ENCODE measurements around the gene GPRIN1. TPM values are rescaled to one million over a fixed set of nuclear protein-coding genes. Genes with fewer than 3 reads are reported as not detected.

GPRIN1 gene
- total and polyA plus RNA-seq, 2 of the 4 experiments (the other 2 are of a cell fraction): 3.0 to 4.7 TPM

DNA sequence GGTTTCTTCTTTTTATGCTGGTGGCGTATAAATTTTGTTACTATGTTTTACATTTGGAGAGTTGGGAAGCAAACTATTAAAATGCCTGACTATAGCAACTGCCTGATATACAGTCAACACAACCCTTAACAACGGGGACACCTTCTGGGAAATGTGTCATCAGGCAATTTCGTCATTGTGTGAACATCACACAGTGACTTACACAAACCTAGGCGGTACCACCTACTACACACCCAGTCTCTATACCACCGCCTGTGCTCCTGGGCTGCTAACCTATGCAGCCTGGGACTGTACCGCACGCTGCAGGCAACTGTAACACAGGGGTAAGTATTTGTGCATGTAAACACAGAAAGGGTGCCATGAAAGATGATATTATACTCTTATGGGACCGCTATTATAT, 62.2 kb downstream of the GPRIN1 start:
- dilution Hi-C loops (cut with HindIII; ENCODE audit: low sequenced_read_pairs, unreplicated experiment) (no loop called here), in situ Hi-C loops (cut with MboI; ENCODE audit: low sequenced_read_pairs) (no loop called here), intact Hi-C loops (cut with micrococcal nuclease) (no loop called here)
- no peak overlapping the region for H3K56ac ChIP-seq (ENCODE audit: extremely low read depth, insufficient read depth, low read length)
- H2AK9ac ChIP-seq (replicated peaks; ENCODE audit: low read depth, low read length, poor library complexity): no peak overlapping the region
- no peaks in the 10 kb centered on the region; a peak in 1 of 4 replicates for H3K79me1 ChIP-seq (ENCODE audit: low read depth in 1 of 2, low read length in 2 of 2)
- ChIA-PET POLR2A (ENCODE audit: unreplicated experiment) (no interaction called here), CTCF (no interaction called here)
- no peak overlapping the region for H3K18ac ChIP-seq (ENCODE audit: low read depth, low read length)
- no peaks in the 10 kb centered on the region for H3K9me1 ChIP-seq (ENCODE audit: insufficient read depth, low read length)
- no peaks in the 10 kb centered on the region for H4K20me1 ChIP-seq (ENCODE audit: insufficient read depth, low read length)
- no peak overlapping the region for H2BK5ac ChIP-seq (ENCODE audit: low read depth, low read length, poor library complexity, severe bottlenecking)
- H3K4me3 ChIP-seq (ENCODE audit: insufficient read depth, low read depth, low read length): no peak overlapping the region
- H4K5ac ChIP-seq (ENCODE audit: low read depth, low read length): no peak overlapping the region
- H3K9ac ChIP-seq (ENCODE audit: low read depth, low read length): no peak overlapping the region
- H2BK20ac ChIP-seq (ENCODE audit: low read depth, low read length): no peak overlapping the region
- peaks cover 4% of the 10 kb centered on the region; the same call in 1 of the 2 replicates for H3K4me1 ChIP-seq (ENCODE audit: control insufficient read depth, insufficient read depth, low read length)
- H2AK5ac ChIP-seq (ENCODE audit: low read depth, low read length): no peak overlapping the region
- H2BK120ac ChIP-seq (ENCODE audit: low read depth, low read length): no peak overlapping the region
- no peak overlapping the region for H3K4me2 ChIP-seq (ENCODE audit: low read depth, low read length)
- H3K14ac ChIP-seq (replicated peaks; ENCODE audit: low read depth, low read length): no peak overlapping the region
- TF ChIP-seq MXI1 (IDR thresholded peaks at IDR 0.05; ENCODE audit: borderline replicate concordance, low read depth, low read length) (no peak), RAD21 (IDR thresholded peaks at IDR 0.05; ENCODE audit: low read length) (no peak), CEBPB (IDR thresholded peaks at IDR 0.05; ENCODE audit: low read depth, low read length) (0 out of 2 replicates have a peak, but pooled peaks have one; percentile 34)
- peaks cover 10% of the 10 kb centered on the region; the same call in 1 of the 2 replicates for H3K27me3 ChIP-seq (ENCODE audit: control insufficient read depth, insufficient read depth, low read length)
- H3K4ac ChIP-seq (ENCODE audit: low read depth, low read length): no peak overlapping the region
- no peak overlapping the region for H4K8ac ChIP-seq (ENCODE audit: low read depth in 2 of 2, low read length in 2 of 2)
- no peak overlapping the region for H3K23ac ChIP-seq (ENCODE audit: low read depth, low read length)
- ATAC-seq (ENCODE audit: low read depth) (no peak), DNase-seq (no peak)
- no peak overlapping the region for H4K91ac ChIP-seq (ENCODE audit: insufficient read depth, low read depth, low read length)
- WGBS, 2 experiments (ENCODE audit: extremely low coverage in 2 of 2, insufficient read length in 1 of 2): no CpG with 5 or more reads among the region's 8 CpGs
- no peaks in the 10 kb centered on the region for H3K36me3 ChIP-seq (ENCODE audit: control insufficient read depth, insufficient read depth, low read length)
- BruUV-seq (replicated peaks): no TSS peak
- no peaks in the 10 kb centered on the region for H3K9me3 ChIP-seq (ENCODE audit: control insufficient read depth, insufficient read depth, low read length)
- H2BK15ac ChIP-seq (ENCODE audit: low read depth, low read length): no peak overlapping the region
- no peak overlapping the region for H3K27ac ChIP-seq (ENCODE audit: insufficient read depth, low read length)
- no peak overlapping the region for H2AFZ ChIP-seq (replicated peaks; ENCODE audit: low read length, poor library complexity)

Small RNA genes lying within 50 kb of the gene (microRNA-seq; reads per million reads assigned to microRNA genes)
- 0 reads per million in 2 experiments for gene MIR4281 (ENCODE audit: insufficient read depth in 1 of 2, insufficient read length in 1 of 2, unreplicated experiment in 1 of 2)
- gene RF00019 (ENCODE audit: insufficient read depth, insufficient read length): not detected
- not detected for gene RN7SL684P (ENCODE audit: insufficient read depth, insufficient read length)

Small RNA genes lying within 50 kb of the gene (small RNA-seq; reads per million reads assigned to genes)
- gene MIR4281: 0 reads per million in 5 experiments
- gene RF00019: 0 reads per million in 5 experiments
- gene RN7SL684P: 0 reads per million in 5 experiments

Other genes with a start within 250 kb of the GPRIN1 start
- 107 and 124 TPM in 2 replicates for gene KIAA1191, start 248.4 kb downstream of the GPRIN1 start, total RNA-seq (2012; rRNA removed)
- 107 and 114 TPM in 2 replicates for gene KIAA1191, start 248.4 kb downstream of the GPRIN1 start, polyA plus RNA-seq (2012; rRNA removed)
- 3.6 and 4.4 TPM in 2 replicates for gene ARL10, start 244.7 kb downstream of the GPRIN1 start, total RNA-seq (2012; rRNA removed)
- 5.0 and 6.0 TPM in 2 replicates for gene ARL10, start 244.7 kb downstream of the GPRIN1 start, polyA plus RNA-seq (2012; rRNA removed)
- 28.0 and 33.3 TPM in 2 replicates for gene NOP16, start 221.6 kb downstream of the GPRIN1 start, total RNA-seq (2012; rRNA removed)
- gene NOP16, start 221.6 kb downstream of the GPRIN1 start, polyA plus RNA-seq (2012; rRNA removed): 60.4 and 61.3 TPM in 2 replicates
- 33.3 and 35.0 TPM in 2 replicates for gene HIGD2A, start 221.4 kb downstream of the GPRIN1 start, total RNA-seq (2012; rRNA removed)
- 131 and 146 TPM in 2 replicates for gene HIGD2A, start 221.4 kb downstream of the GPRIN1 start, polyA plus RNA-seq (2012; rRNA removed)
- 87.6 and 122 TPM in 2 replicates for gene CLTB, start 193.6 kb downstream of the GPRIN1 start, total RNA-seq (2012; rRNA removed)
- gene CLTB, start 193.6 kb downstream of the GPRIN1 start, polyA plus RNA-seq (2012; rRNA removed): 99.9 and 133 TPM in 2 replicates
- gene FAF2, start 161.8 kb downstream of the GPRIN1 start, total RNA-seq (2012; rRNA removed): 47.0 and 50.3 TPM in 2 replicates
- gene FAF2, start 161.8 kb downstream of the GPRIN1 start, polyA plus RNA-seq (2012; rRNA removed): 31.3 and 32.9 TPM in 2 replicates
- 0.54 and 0.83 TPM in 2 replicates for gene RNF44, start 72.8 kb downstream of the GPRIN1 start, total RNA-seq (2012; rRNA removed)
- gene RNF44, start 72.8 kb downstream of the GPRIN1 start, polyA plus RNA-seq (2012; rRNA removed): 12.4 and 13.2 TPM in 2 replicates
- not detected in 2 replicates for gene CDHR2, start 60.8 kb downstream of the GPRIN1 start, total RNA-seq (2012; rRNA removed)
- gene CDHR2, start 60.8 kb downstream of the GPRIN1 start, polyA plus RNA-seq (2012; rRNA removed): not detected in 2 replicates
- gene SNCB, start 20.4 kb upstream of the GPRIN1 start, total RNA-seq (2012; rRNA removed): not detected in 2 replicates
- gene SNCB, start 20.4 kb upstream of the GPRIN1 start, polyA plus RNA-seq (2012; rRNA removed): 0.40 and 0.41 TPM in 2 replicates
- gene EIF4E1B, start 20.5 kb upstream of the GPRIN1 start, total RNA-seq (2012; rRNA removed): not detected in 2 replicates
- not detected in 2 replicates for gene EIF4E1B, start 20.5 kb upstream of the GPRIN1 start, polyA plus RNA-seq (2012; rRNA removed)
- 34.2 and 35.3 TPM in 2 replicates for gene TSPAN17, start 37.3 kb upstream of the GPRIN1 start, total RNA-seq (2012; rRNA removed)
- 40.9 and 41.6 TPM in 2 replicates for gene TSPAN17, start 37.3 kb upstream of the GPRIN1 start, polyA plus RNA-seq (2012; rRNA removed)
- gene UNC5A, start 200.4 kb upstream of the GPRIN1 start, total RNA-seq (2012; rRNA removed): not detected in 2 replicates
- not detected in 2 replicates for gene UNC5A, start 200.4 kb upstream of the GPRIN1 start, polyA plus RNA-seq (2012; rRNA removed)

Data from IMR-90 (cell line).